Body of pancreas (tissue), 4 donors: Measurements from ENCODE around the gene CLOCK.

Experiments
- POLR2A ChIP-seq, 3 donors: fragments of 450-650 bp; IDR thresholded peaks; one replicate each; pipeline ENCODE4 v1.6.1; 2016; ENCODE audit warnings: antibody characterized with exemption in 3 of 3, mild to moderate bottlenecking in 2 of 3
- TF ChIP-seq, protein P1 (sequence below), 7 experiments: fragments of 450-650 bp in 4 of 7; fragments of 200-600 bp in 3 of 7; sonication (generic) in 3 of 7; IDR thresholded peaks; one replicate each; pipeline ENCODE4 v1.5.1; 2016 to 2019; ENCODE audit warnings: antibody characterized with exemption in 7 of 7

DNA sequence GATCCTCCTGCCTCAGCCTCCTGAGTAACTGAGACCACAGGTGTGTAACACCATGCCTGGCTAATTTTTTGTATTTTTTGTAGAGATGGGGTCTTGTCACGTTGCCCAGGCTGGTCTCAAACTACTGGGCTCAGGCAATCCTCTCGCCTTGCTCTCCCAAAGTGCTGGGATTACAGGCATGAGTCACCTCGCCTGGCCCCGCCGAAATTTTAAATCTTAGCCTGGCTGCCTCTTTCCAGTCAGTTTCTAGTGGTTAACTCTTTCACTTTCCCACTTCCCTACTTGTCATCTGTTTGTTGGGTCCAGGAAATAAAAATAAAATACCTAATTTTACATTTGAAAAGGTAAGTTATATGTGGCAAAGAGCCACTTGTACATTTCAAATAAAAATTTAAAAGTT is 88.5 kb downstream of the CLOCK start:
- TF ChIP-seq, protein P1, sequence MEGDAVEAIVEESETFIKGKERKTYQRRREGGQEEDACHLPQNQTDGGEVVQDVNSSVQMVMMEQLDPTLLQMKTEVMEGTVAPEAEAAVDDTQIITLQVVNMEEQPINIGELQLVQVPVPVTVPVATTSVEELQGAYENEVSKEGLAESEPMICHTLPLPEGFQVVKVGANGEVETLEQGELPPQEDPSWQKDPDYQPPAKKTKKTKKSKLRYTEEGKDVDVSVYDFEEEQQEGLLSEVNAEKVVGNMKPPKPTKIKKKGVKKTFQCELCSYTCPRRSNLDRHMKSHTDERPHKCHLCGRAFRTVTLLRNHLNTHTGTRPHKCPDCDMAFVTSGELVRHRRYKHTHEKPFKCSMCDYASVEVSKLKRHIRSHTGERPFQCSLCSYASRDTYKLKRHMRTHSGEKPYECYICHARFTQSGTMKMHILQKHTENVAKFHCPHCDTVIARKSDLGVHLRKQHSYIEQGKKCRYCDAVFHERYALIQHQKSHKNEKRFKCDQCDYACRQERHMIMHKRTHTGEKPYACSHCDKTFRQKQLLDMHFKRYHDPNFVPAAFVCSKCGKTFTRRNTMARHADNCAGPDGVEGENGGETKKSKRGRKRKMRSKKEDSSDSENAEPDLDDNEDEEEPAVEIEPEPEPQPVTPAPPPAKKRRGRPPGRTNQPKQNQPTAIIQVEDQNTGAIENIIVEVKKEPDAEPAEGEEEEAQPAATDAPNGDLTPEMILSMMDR (IDR thresholded peaks at IDR 0.05), result no peak
- no peak for TF ChIP-seq POLR2A (IDR thresholded peaks at IDR 0.05)
